T-cell (primary cell): ENCODE measurements around the gene GCN1. TPM values are rescaled to one million over a fixed set of nuclear protein-coding genes. Genes with fewer than 3 reads are reported as not detected.
"Not testable (repeated sequence)": the region's sequence is repeated elsewhere in the genome, so short reads cannot be mapped to it uniquely, and the experiment has no call there.

Source experiments
- ATAC-seq, 4 experiments: fragments of 200-7000 bp in 3 of 4; fragments of 150-1000 bp in 1 of 4; cut with Tn5 transposase; replicated peaks in 1 of 4; 1 replicate in 3 of 4; 2 replicates in 1 of 4; pipeline ENCODE4 v1.10.0; 2021; ENCODE audit warnings: moderate library complexity in 3 of 4, mild to moderate bottlenecking in 2 of 4, moderate number of reproducible peaks in 1 of 4
- CTCF ChIA-PET, 2 donors: fragments of 300-600 bp; sonication (Branson Sonifier 250); formaldehyde crosslinking; loops; one replicate each; lab custom pipeline; 2022; ENCODE audit warnings: antibody characterized with exemption in 2 of 2; lab: Charles Lee
- POLR2A ChIA-PET, 2 donors: fragments of 300-600 bp; sonication (Branson Sonifier 250); formaldehyde crosslinking; loops; one replicate each; lab custom pipeline; 2022; ENCODE audit warnings: antibody characterized with exemption in 2 of 2; lab: Charles Lee
- DNase-seq, 35 experiments: peaks; one replicate each; pipeline versions ENCODE4 v3.0.0 to v3.0.0-alpha.2; 2013 to 2023
- H3K27ac ChIP-seq: one replicate; pipeline ENCODE4 v1.5.1; 2013; ENCODE audit warnings: low read length
- H3K27me3 ChIP-seq, 2 experiments: replicated peaks in 1 of 2; 1 replicate in 1 of 2; 2 replicates in 1 of 2; pipeline versions ENCODE4 v1.6.1 to v1.7.0; 2013; ENCODE audit warnings: low read length in 1 of 2, mixed read lengths in 1 of 2; ENCODE audit not compliant: control insufficient read depth in 2 of 2, insufficient read depth in 2 of 2; ENCODE audit errors: extremely low read depth in 1 of 2
- H3K36me3 ChIP-seq, 2 donors: 1 replicate in 1 of 2; 2 replicates in 1 of 2; pipeline versions ENCODE4 v1.6.1 to v1.7.0; 2013; ENCODE audit warnings: low read length in 1 of 2; ENCODE audit not compliant: control insufficient read depth in 2 of 2, insufficient read depth in 1 of 2; ENCODE audit errors: extremely low read depth in 1 of 2
- H3K4me1 ChIP-seq, 2 experiments: 1 replicate in 1 of 2; 2 replicates in 1 of 2; pipeline versions ENCODE4 v1.6.1 to v1.7.0; 2013; ENCODE audit warnings: low read length in 2 of 2, mixed read lengths in 1 of 2; ENCODE audit not compliant: insufficient read depth in 2 of 2, control insufficient read depth in 1 of 2; ENCODE audit errors: extremely low read depth in 1 of 2
- H3K4me3 ChIP-seq, 2 donors: 1 replicate in 1 of 2; 2 replicates in 1 of 2; pipeline versions ENCODE4 v1.5.1 to v1.7.0; 2013; ENCODE audit warnings: mild to moderate bottlenecking in 2 of 2, low read length in 1 of 2, moderate library complexity in 1 of 2; ENCODE audit not compliant: control insufficient read depth in 1 of 2; ENCODE audit errors: extremely low read depth in 1 of 2
- H3K9me3 ChIP-seq: 2 replicates; pipeline ENCODE4 v1.7.0; 2013
- H3K27ac Mint-ChIP-seq, 2 donors: one replicate each; pipeline ENCODE4 v1.8.0; 2020 to 2021; ENCODE audit warnings: mild to moderate bottlenecking in 2 of 2, mixed read lengths in 2 of 2
- H3K27me3 Mint-ChIP-seq, 2 donors: one replicate each; pipeline ENCODE4 v1.8.0; 2021 to 2022; ENCODE audit warnings: mixed read lengths in 2 of 2
- H3K36me3 Mint-ChIP-seq: one replicate; pipeline ENCODE4 v1.8.0; 2021; ENCODE audit warnings: mixed read lengths
- H3K4me1 Mint-ChIP-seq, 3 donors: one replicate each; pipeline ENCODE4 v1.8.0; 2020 to 2022; ENCODE audit warnings: mixed read lengths in 3 of 3, mild to moderate bottlenecking in 1 of 3
- H3K4me3 Mint-ChIP-seq, 3 donors: one replicate each; pipeline ENCODE4 v1.8.0; 2020 to 2022; ENCODE audit warnings: mild to moderate bottlenecking in 3 of 3, mixed read lengths in 3 of 3, moderate library complexity in 3 of 3
- H3K9me3 Mint-ChIP-seq, 3 donors: one replicate each; pipeline ENCODE4 v1.8.0; 2020 to 2022; ENCODE audit warnings: mixed read lengths in 3 of 3
- WGBS: methylation state at CpG from one replicate; pipeline ENCODE4 v1.1.5; 2013; ENCODE audit warnings: missing lambda C conversion rate; ENCODE audit not compliant: insufficient coverage; 5-methylcytosine and 5-hydroxymethylcytosine counted together
- total RNA-seq, 35 experiments: library from RNA in 6 of 35; stranded (reverse) in 6 of 35; fragments of 120-200 nt in 1 of 35; gene quantifications; one replicate each; pipeline versions ENCODE4 v1.2.1 to v1.2.4 and lab custom pipeline; 2013 to 2026

Gene GCN1
- total RNA-seq, 5 donors from 2014 or later (not counting 1 experiment from before 2014, with no cell fraction given): 139 to 171 (median 161) TPM

DNA sequence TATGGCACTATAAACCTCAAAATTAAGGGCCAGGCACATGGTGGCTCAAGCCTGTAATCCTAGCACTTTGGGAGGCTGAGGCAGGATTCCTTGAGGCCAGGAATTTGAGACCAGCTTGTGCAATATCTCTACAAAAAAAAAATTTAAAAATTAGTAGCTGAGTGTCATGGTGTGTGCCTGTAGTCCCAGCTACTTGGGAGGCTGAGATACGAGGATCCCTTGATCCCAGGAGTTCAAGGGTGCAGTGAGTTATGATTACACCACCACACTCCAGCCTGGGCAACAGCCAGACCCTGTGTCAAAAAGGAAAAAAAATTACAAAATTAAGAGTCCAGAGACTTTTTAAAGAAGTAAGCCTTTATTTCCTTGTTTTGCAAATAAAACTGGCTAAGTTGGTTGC, 1.8 kb upstream of the GCN1 start:
- H3K36me3 Mint-ChIP-seq: peaks cover 28% of the 10 kb centered on the region

GRCh38 chr12:120194226-120194533, 335 bp downstream of the GCN1 start:
- POLR2A ChIA-PET: no interaction called here
- DNase-seq: peak in 1 of 35 experiments; percentile 8
- CTCF ChIA-PET: no interaction called here
- Mint-ChIP-seq H3K9me3 (no peaks in the 10 kb centered on the region), H3K27me3 (no peaks in the 10 kb centered on the region), H3K4me3 (peak overlapping the region; percentile 83 to 89 (median 86)), H3K27ac (peak overlapping the region; percentile 84 to 86), H3K36me3 (peaks cover 32% of the 10 kb centered on the region), H3K4me1 (peaks cover 33 to 52% (median 45%) of the 10 kb centered on the region in 3 donors)
- peak overlapping the region; percentile 18 for H3K27ac ChIP-seq
- WGBS: 2% methylated on average over 15 of the region's 18 CpGs
- peak in 3 of 4 experiments; percentile 37 to 41 (median 38) for ATAC-seq
- H3K9me3 ChIP-seq: no peaks in the 10 kb centered on the region
- peaks cover 13 to 38% of the 10 kb centered on the region in 2 experiments for H3K4me1 ChIP-seq
- peak overlapping the region; percentile 77 to 83 for H3K4me3 ChIP-seq
- no peaks in the 10 kb centered on the region for H3K27me3 ChIP-seq
- peaks cover 12 to 46% of the 10 kb centered on the region in 2 donors for H3K36me3 ChIP-seq

More for the DNA sequence above, 1.8 kb upstream of the GCN1 start:
- ChIA-PET POLR2A (interaction anchor here (0.6 kb wide), 3 partner anchors 33 to 95 kb away, joined by 3 to 6 read pairs (median 5); partner anchors contain the start of gene RNU4-2 (in 1 of the 2)), CTCF (interaction anchor here in 1 of 2 donors (0.8 kb wide), 1 partner anchor 96 kb away, joined by 3 read pairs; the partner anchor contains the start of gene RNU4-1)
- DNase-seq (no peak), ATAC-seq (no peak)
- Histone ChIP-seq H3K4me3 (no peak overlapping the region), H3K4me1 (peaks cover 21 to 51% of the 10 kb centered on the region in 2 experiments), H3K36me3 (peaks cover 12 to 43% of the 10 kb centered on the region in 2 donors), H3K9me3 (no peaks in the 10 kb centered on the region), H3K27me3 (no peaks in the 10 kb centered on the region), H3K27ac (peak overlapping the region; percentile 84)
- no peaks in the 10 kb centered on the region for H3K27me3 Mint-ChIP-seq
- H3K4me3 Mint-ChIP-seq: no peak overlapping the region
- H3K27ac Mint-ChIP-seq: no peak overlapping the region
- H3K4me1 Mint-ChIP-seq: peaks cover 51 to 60% (median 57%) of the 10 kb centered on the region in 3 donors
- WGBS: no CpG with 5 or more reads among the region's 1 CpG
- no peaks in the 10 kb centered on the region for H3K9me3 Mint-ChIP-seq

DNA sequence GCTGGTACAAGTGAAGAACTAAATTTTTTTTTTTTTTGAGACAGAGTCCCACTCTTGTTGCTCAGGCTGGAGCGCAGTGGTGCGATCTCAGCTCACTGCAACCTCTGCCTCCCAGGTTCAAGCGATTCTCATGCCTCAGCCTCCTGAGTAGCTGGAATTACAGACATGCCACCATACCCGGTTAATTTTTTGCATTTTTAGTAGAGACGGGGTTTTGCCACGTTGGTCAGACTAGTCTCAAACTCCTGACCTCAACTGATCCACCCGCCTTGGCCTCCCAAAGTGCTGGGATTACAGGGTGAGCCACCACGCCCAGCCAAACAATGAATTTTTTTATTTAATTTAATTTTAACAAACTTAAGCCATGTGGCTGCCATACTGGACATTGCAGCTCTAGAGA, 1.2 kb downstream of the GCN1 start:
- Mint-ChIP-seq H3K4me3 (peak overlapping the region; percentile 83 to 89 (median 86)), H3K4me1 (peaks cover 29 to 43% (median 36%) of the 10 kb centered on the region in 3 donors), H3K27ac (peak overlapping the region; percentile 52 to 84), H3K36me3 (peaks cover 23% of the 10 kb centered on the region)
- Histone ChIP-seq H3K4me1 (peaks cover 13 to 29% of the 10 kb centered on the region in 2 experiments), H3K36me3 (peaks cover 7 to 44% of the 10 kb centered on the region in 2 donors)
- H3K9me3 Mint-ChIP-seq, H3K27me3 Mint-ChIP-seq, H3K27me3 ChIP-seq, H3K27ac ChIP-seq, ATAC-seq, DNase-seq, H3K9me3 ChIP-seq, H3K4me3 ChIP-seq: not testable (repeated sequence)
- ChIA-PET POLR2A (interaction anchor here (0.5 to 0.6 kb wide), 2 partner anchors 11 to 80 kb away, joined by 3 to 4 read pairs; no protein-coding TSS in a partner anchor), CTCF (interaction anchor here in 1 of 2 donors (0.6 kb wide), 1 partner anchor 294 kb away, joined by 3 read pairs; no protein-coding TSS in a partner anchor)
- WGBS: no CpG with 5 or more reads among the region's 8 CpGs

- Histone ChIP-seq H3K27me3 (no peaks in the 10 kb centered on the region), H3K4me3 (no peak overlapping the region), H3K4me1 (peaks cover 13 to 29% of the 10 kb centered on the region in 2 experiments), H3K36me3 (peaks cover 2 to 39% of the 10 kb centered on the region in 2 donors), H3K27ac (no peak overlapping the region), H3K9me3 (no peaks in the 10 kb centered on the region)
- ATAC-seq (no peak), DNase-seq (no peak)
- H3K4me3 Mint-ChIP-seq: no peak overlapping the region
- H3K27me3 Mint-ChIP-seq: no peaks in the 10 kb centered on the region
- 94% methylated on average over 3 of the region's 7 CpGs for WGBS
- no peaks in the 10 kb centered on the region for H3K9me3 Mint-ChIP-seq
- ChIA-PET POLR2A (interaction anchor here (0.7 to 1.6 kb wide), 2 partner anchors 10 kb away, joined by 3 to 9 read pairs; partner anchors contain the start of gene RPLP0 (in 2 of the 2)), CTCF (interaction anchor here in 1 of 2 donors (1.0 kb wide), 1 partner anchor 61 kb away, joined by 3 read pairs; no protein-coding TSS in a partner anchor)
- H3K27ac Mint-ChIP-seq: no peak overlapping the region
- H3K4me1 Mint-ChIP-seq: peaks cover 27 to 35% (median 34%) of the 10 kb centered on the region in 3 donors
- H3K36me3 Mint-ChIP-seq: peaks cover 19% of the 10 kb centered on the region
Measured at GRCh38 chr12:120190985-120191480, 3.5 kb downstream of the GCN1 start.

DNA sequence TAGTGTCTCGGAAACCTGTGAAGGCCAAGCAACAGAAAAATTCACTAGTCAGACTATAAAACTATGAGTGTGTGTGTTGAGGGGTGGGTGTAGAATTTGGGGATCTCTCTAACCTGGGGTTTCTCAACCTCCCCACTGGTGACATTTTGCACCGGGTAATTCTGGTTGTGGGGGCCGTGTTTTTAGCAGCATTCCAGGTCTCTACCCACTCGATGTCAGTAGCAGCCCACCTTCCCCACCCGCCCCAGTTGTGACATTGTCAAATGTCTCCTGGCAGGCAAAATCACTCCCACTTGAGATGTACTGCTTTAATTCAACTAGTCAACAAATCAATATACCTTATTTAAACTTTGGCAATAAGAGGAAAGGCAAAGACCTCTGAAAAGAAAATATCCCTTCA, 4.1 kb downstream of the GCN1 start:
- DNase-seq (no peak), ATAC-seq (no peak)
- no peak overlapping the region for H3K27ac Mint-ChIP-seq
- peaks cover 20% of the 10 kb centered on the region for H3K36me3 Mint-ChIP-seq
- H3K4me1 Mint-ChIP-seq: peaks cover 27 to 30% (median 29%) of the 10 kb centered on the region in 3 donors
- WGBS: no CpG with 5 or more reads among the region's 5 CpGs
- Histone ChIP-seq H3K27ac (no peak overlapping the region), H3K9me3 (no peaks in the 10 kb centered on the region), H3K36me3 (peaks cover 2 to 44% of the 10 kb centered on the region in 2 donors), H3K27me3 (no peaks in the 10 kb centered on the region), H3K4me3 (no peak overlapping the region), H3K4me1 (peaks cover 13 to 23% of the 10 kb centered on the region in 2 experiments)
- no peak overlapping the region for H3K4me3 Mint-ChIP-seq
- H3K27me3 Mint-ChIP-seq: no peaks in the 10 kb centered on the region
- ChIA-PET POLR2A (interaction anchor here (0.6 to 1.6 kb wide), 2 partner anchors 11 to 12 kb away, joined by 6 to 9 read pairs; partner anchors contain the start of gene RPLP0 (in 1 of the 2)), CTCF (no interaction called here)
- H3K9me3 Mint-ChIP-seq: no peaks in the 10 kb centered on the region

GRCh38 chr12:120186654-120187053, 7.9 kb downstream of the GCN1 start:
- Histone ChIP-seq H3K36me3 (peaks cover 18 to 77% of the 10 kb centered on the region in 2 donors), H3K4me3 (no peak overlapping the region), H3K9me3 (no peaks in the 10 kb centered on the region), H3K4me1 (no peaks in the 10 kb centered on the region), H3K27ac (no peak overlapping the region), H3K27me3 (no peaks in the 10 kb centered on the region)
- ATAC-seq: no peak
- CTCF ChIA-PET: no interaction called here
- POLR2A ChIA-PET: interaction anchor here in 1 of 2 donors (1.4 kb wide), 1 partner anchor 15 kb away, joined by 6 read pairs; the partner anchor contains the start of gene RPLP0
- H3K36me3 Mint-ChIP-seq: peaks cover 47% of the 10 kb centered on the region
- no peak overlapping the region for H3K4me3 Mint-ChIP-seq
- WGBS: 100% methylated on average over 2 of the region's 4 CpGs
- no peaks in the 10 kb centered on the region for H3K27me3 Mint-ChIP-seq
- H3K9me3 Mint-ChIP-seq: no peaks in the 10 kb centered on the region
- no peak overlapping the region for H3K27ac Mint-ChIP-seq
- H3K4me1 Mint-ChIP-seq: peaks cover 12 to 18% (median 16%) of the 10 kb centered on the region in 3 donors
- no peak for DNase-seq
